Activated CD4-positive, alpha-beta memory T cell treated with anti-CD3 and anti-CD28 coated beads for 36 hours (primary cell): ENCODE data around the gene GMDS. TPM values are rescaled to one million over a fixed set of nuclear protein-coding genes. Genes with fewer than 3 reads are reported as not detected.

Source experiments
- CTCF ChIA-PET: fragments of 350-600 bp; sonication (Branson Sonifier 250); formaldehyde crosslinking; loops from one replicate; lab custom pipeline; 2021; ENCODE audit warnings: antibody characterized with exemption, inconsistent platforms; lab: Charles Lee
- POLR2A ChIA-PET: fragments of 350-600 bp; sonication (Branson Sonifier 250); formaldehyde crosslinking; loops from one replicate; lab custom pipeline; 2021; ENCODE audit warnings: antibody characterized with exemption; lab: Charles Lee
- DNase-seq: peaks from one replicate; pipeline ENCODE4 v3.0.0-alpha.2; 2020
- H3K27ac Mint-ChIP-seq: one replicate; pipeline ENCODE4 v1.8.0; 2021; ENCODE audit warnings: mixed read lengths
- H3K27me3 Mint-ChIP-seq: one replicate; pipeline ENCODE4 v1.8.0; 2021; ENCODE audit warnings: mixed read lengths
- H3K36me3 Mint-ChIP-seq: one replicate; pipeline ENCODE4 v1.8.0; 2021; ENCODE audit warnings: mixed read lengths
- H3K4me1 Mint-ChIP-seq: one replicate; pipeline ENCODE4 v1.8.0; 2021; ENCODE audit warnings: low read depth, mixed read lengths
- H3K4me3 Mint-ChIP-seq: one replicate; pipeline ENCODE4 v1.8.0; 2021; ENCODE audit warnings: mild to moderate bottlenecking, mixed read lengths
- H3K9me3 Mint-ChIP-seq: one replicate; pipeline ENCODE4 v1.8.0; 2021; ENCODE audit warnings: mixed read lengths
- intact Hi-C: fragments of 100-400 bp; cut with micrococcal nuclease; formaldehyde crosslinking; loops from one replicate; pipeline ENCODE4 v1.15.1; 2023
- total RNA-seq, 2 experiments: library from RNA; stranded (reverse); gene quantifications; one replicate each; pipeline ENCODE4 v1.2.3, GENCODE V29; 2021

Gene GMDS
- total RNA-seq, 2 experiments from 2014 or later, result 34.7 to 36.4 TPM

- Mint-ChIP-seq H3K36me3 (peaks cover 2% of the 10 kb centered on the region), H3K4me3 (no peak overlapping the region), H3K27ac (no peak overlapping the region), H3K27me3 (peaks cover 13% of the 10 kb centered on the region), H3K9me3 (no peaks in the 10 kb centered on the region), H3K4me1 (peaks cover 19% of the 10 kb centered on the region)
- ChIA-PET POLR2A (no interaction called here), CTCF (no interaction called here)
- intact Hi-C loops, result loop anchor here (5.0 to 10.0 kb wide), 2 partner anchors 450 to 578 kb away; partner anchors contain the start of gene FOXC1
- DNase-seq, result no peak
Observed at GRCh38 chr6:2184700-2185455, 60.5 kb downstream of the GMDS start.

DNA sequence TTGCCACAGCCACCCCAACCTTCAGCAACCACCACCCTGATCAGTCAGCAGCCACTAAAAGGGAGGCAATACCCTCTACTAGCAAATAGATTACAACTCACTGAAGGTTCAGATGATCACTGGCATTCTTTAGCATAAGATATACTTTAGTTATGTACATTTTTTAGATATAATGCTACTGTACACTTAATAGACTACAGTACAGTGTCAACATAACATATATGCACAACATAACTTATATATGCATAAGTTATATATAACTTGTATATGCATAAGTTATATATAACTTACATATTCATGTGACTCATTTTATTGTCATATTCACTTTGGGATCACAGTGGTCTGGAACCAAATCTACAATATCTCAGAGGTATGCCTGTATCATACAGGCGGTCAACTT, 61.7 kb downstream of the GMDS start:
- Mint-ChIP-seq H3K4me1 (peaks cover 19% of the 10 kb centered on the region), H3K4me3 (no peak overlapping the region), H3K27me3 (peaks cover 5% of the 10 kb centered on the region), H3K9me3 (peaks cover 3% of the 10 kb centered on the region), H3K27ac (no peak overlapping the region), H3K36me3 (peaks cover 6% of the 10 kb centered on the region)
- intact Hi-C loops, result loop anchor here (10.0 kb wide), 1 partner anchor 451 kb away; no protein-coding TSS in a partner anchor
- ChIA-PET CTCF (no interaction called here), POLR2A (no interaction called here)
- no peak for DNase-seq

GRCh38 chr6:2183246-2183645, 62.2 kb downstream of the GMDS start:
- no peak overlapping the region for H3K4me3 Mint-ChIP-seq
- peaks cover 3% of the 10 kb centered on the region for H3K27me3 Mint-ChIP-seq
- DNase-seq, result no peak
- H3K4me1 Mint-ChIP-seq, result peaks cover 19% of the 10 kb centered on the region
- intact Hi-C loops, result loop anchor here (10.0 kb wide), 1 partner anchor 452 kb away; no protein-coding TSS in a partner anchor
- H3K9me3 Mint-ChIP-seq, result peaks cover 6% of the 10 kb centered on the region
- ChIA-PET POLR2A (no interaction called here), CTCF (no interaction called here)
- no peak overlapping the region for H3K27ac Mint-ChIP-seq
- H3K36me3 Mint-ChIP-seq, result peaks cover 9% of the 10 kb centered on the region

DNA sequence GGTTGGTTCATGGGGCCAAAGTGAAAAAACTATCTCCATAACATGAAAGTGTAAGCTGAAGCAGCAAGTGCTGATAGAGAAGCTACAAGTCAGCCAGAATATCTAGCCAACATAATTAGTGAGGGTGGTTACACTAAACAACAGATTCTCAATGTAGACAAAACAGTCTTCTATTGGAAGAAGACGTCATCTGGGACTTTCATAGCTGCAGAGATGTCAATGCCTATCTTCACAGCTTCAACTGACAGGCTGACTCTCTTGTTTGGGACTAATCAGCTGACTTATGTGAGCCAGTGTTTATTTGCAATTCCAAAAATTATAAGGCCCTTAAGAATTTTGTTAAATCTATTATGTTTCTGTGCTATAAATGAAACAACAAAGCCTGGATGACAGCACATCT, 63.2 kb downstream of the GMDS start:
- Mint-ChIP-seq H3K27ac (no peak overlapping the region), H3K4me3 (no peak overlapping the region), H3K27me3 (peaks cover 3% of the 10 kb centered on the region), H3K4me1 (peaks cover 16% of the 10 kb centered on the region), H3K9me3 (peaks cover 15% of the 10 kb centered on the region), H3K36me3 (peaks cover 12% of the 10 kb centered on the region)
- ChIA-PET POLR2A (no interaction called here), CTCF (interaction anchor here (1.1 to 1.2 kb wide), 3 partner anchors 15 to 27 kb away, joined by 3 to 4 read pairs (median 3); no protein-coding TSS in a partner anchor)
- intact Hi-C loops, result loop anchor here (10.0 kb wide), 1 partner anchor 453 kb away; no protein-coding TSS in a partner anchor
- DNase-seq, result no peak

- CTCF ChIA-PET, result interaction anchor here (1.1 to 1.2 kb wide), 3 partner anchors 15 to 27 kb away, joined by 3 to 4 read pairs (median 3); no protein-coding TSS in a partner anchor
- intact Hi-C loops, result loop anchor here (10.0 kb wide), 1 partner anchor 453 kb away; no protein-coding TSS in a partner anchor
- H3K27me3 Mint-ChIP-seq, result peaks cover 3% of the 10 kb centered on the region
Observed at GRCh38 chr6:2181567-2181966, 63.8 kb downstream of the GMDS start.

GRCh38 chr6:2179950-2180349, 65.5 kb downstream of the GMDS start:
- Mint-ChIP-seq H3K36me3 (peaks cover 12% of the 10 kb centered on the region), H3K9me3 (peaks cover 15% of the 10 kb centered on the region), H3K27ac (no peak overlapping the region), H3K4me1 (peaks cover 15% of the 10 kb centered on the region), H3K27me3 (peaks cover 3% of the 10 kb centered on the region), H3K4me3 (no peak overlapping the region)
- ChIA-PET POLR2A (no interaction called here), CTCF (no interaction called here)
- DNase-seq, result no peak
- intact Hi-C loops, result loop anchor here (10.0 kb wide), 1 partner anchor 455 kb away; no protein-coding TSS in a partner anchor

More at GRCh38 chr6:2181567-2181966, 63.8 kb downstream of the GMDS start:
- H3K27ac Mint-ChIP-seq, result no peak overlapping the region
- peaks cover 15% of the 10 kb centered on the region for H3K9me3 Mint-ChIP-seq
- peaks cover 13% of the 10 kb centered on the region for H3K4me1 Mint-ChIP-seq
- DNase-seq, result no peak
- no peak overlapping the region for H3K4me3 Mint-ChIP-seq
- POLR2A ChIA-PET, result no interaction called here
- H3K36me3 Mint-ChIP-seq, result peaks cover 12% of the 10 kb centered on the region

GRCh38 chr6:2179241-2179640, 66.2 kb downstream of the GMDS start:
- Mint-ChIP-seq H3K27me3 (peaks cover 3% of the 10 kb centered on the region), H3K4me3 (no peak overlapping the region), H3K4me1 (peaks cover 15% of the 10 kb centered on the region), H3K27ac (no peak overlapping the region), H3K36me3 (peaks cover 12% of the 10 kb centered on the region), H3K9me3 (peaks cover 15% of the 10 kb centered on the region)
- POLR2A ChIA-PET, result no interaction called here
- CTCF ChIA-PET, result no interaction called here
- intact Hi-C loops, result no loop called here
- DNase-seq, result no peak

GRCh38 chr6:2178125-2178524, 67.3 kb downstream of the GMDS start:
- Mint-ChIP-seq H3K9me3 (peaks cover 15% of the 10 kb centered on the region), H3K4me3 (no peak overlapping the region), H3K36me3 (peaks cover 12% of the 10 kb centered on the region), H3K27me3 (no peaks in the 10 kb centered on the region), H3K4me1 (peaks cover 18% of the 10 kb centered on the region), H3K27ac (no peak overlapping the region)
- ChIA-PET CTCF (no interaction called here), POLR2A (no interaction called here)
- DNase-seq, result no peak
- intact Hi-C loops, result no loop called here

DNA sequence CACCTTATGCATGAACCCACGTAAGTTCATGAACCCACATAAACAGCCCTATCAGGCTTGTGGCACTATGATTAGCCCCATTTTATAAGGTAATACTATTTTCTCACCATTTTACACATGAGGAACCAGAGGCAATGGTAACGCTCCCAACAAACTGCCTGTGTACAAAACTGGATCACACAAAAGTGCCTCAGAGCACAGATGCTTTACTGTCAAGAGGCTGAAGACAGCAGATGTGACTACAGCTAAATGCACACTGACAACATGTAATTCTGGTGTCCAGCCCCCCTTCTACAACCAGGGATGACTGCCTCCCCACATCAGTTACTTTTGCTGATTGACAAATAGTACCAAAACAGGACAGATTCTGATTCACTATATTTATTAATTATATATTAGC, 69.6 kb downstream of the GMDS start:
- Mint-ChIP-seq H3K4me1 (peaks cover 14% of the 10 kb centered on the region), H3K4me3 (no peak overlapping the region), H3K36me3 (peaks cover 12% of the 10 kb centered on the region), H3K27ac (no peak overlapping the region), H3K9me3 (peaks cover 15% of the 10 kb centered on the region), H3K27me3 (no peaks in the 10 kb centered on the region)
- intact Hi-C loops, result no loop called here
- no peak for DNase-seq
- POLR2A ChIA-PET, result no interaction called here
- CTCF ChIA-PET, result no interaction called here

GRCh38 chr6:2173203-2173961, 72.0 kb downstream of the GMDS start:
- peaks cover 5% of the 10 kb centered on the region for H3K36me3 Mint-ChIP-seq
- no peak overlapping the region for H3K27ac Mint-ChIP-seq

GRCh38 chr6:2171728-2172127, 73.7 kb downstream of the GMDS start:
- H3K36me3 Mint-ChIP-seq, result no peaks in the 10 kb centered on the region
- no peak overlapping the region for H3K27ac Mint-ChIP-seq
- intact Hi-C loops, result no loop called here
- no peak for DNase-seq
- CTCF ChIA-PET, result no interaction called here
- H3K4me1 Mint-ChIP-seq, result peaks cover 14% of the 10 kb centered on the region
- no peaks in the 10 kb centered on the region for H3K9me3 Mint-ChIP-seq
- no peaks in the 10 kb centered on the region for H3K27me3 Mint-ChIP-seq
- no peak overlapping the region for H3K4me3 Mint-ChIP-seq
- POLR2A ChIA-PET, result no interaction called here

More at GRCh38 chr6:2173203-2173961, 72.0 kb downstream of the GMDS start:
- DNase-seq, result no peak
- Mint-ChIP-seq H3K27me3 (no peaks in the 10 kb centered on the region), H3K4me1 (peaks cover 14% of the 10 kb centered on the region), H3K4me3 (no peak overlapping the region), H3K9me3 (peaks cover 10% of the 10 kb centered on the region)
- CTCF ChIA-PET, result no interaction called here
- intact Hi-C loops, result no loop called here
- POLR2A ChIA-PET, result no interaction called here

- Mint-ChIP-seq H3K9me3 (no peaks in the 10 kb centered on the region), H3K4me3 (no peak overlapping the region), H3K27me3 (no peaks in the 10 kb centered on the region), H3K36me3 (no peaks in the 10 kb centered on the region), H3K4me1 (peaks cover 5% of the 10 kb centered on the region), H3K27ac (no peak overlapping the region)
- intact Hi-C loops, result no loop called here
- no peak for DNase-seq
- ChIA-PET POLR2A (no interaction called here), CTCF (no interaction called here)
Observed at GRCh38 chr6:2168480-2168879, 76.9 kb downstream of the GMDS start.
